K562 (cell line): ENCODE measurements around the gene BTBD18. TPM values are rescaled to one million over a fixed set of nuclear protein-coding genes. Genes with fewer than 3 reads are reported as not detected.

Experiments used
- ARID4B ChIP-seq: sonication (generic); formaldehyde crosslinking; IDR thresholded peaks from 2 replicates; pipeline ENCODE4 v1.8.0; 2022; ENCODE audit warnings: mild to moderate bottlenecking, missing genetic modification reagents
- CBX2 ChIP-seq: fragments of 200-600 bp; sonication (generic); IDR thresholded peaks from one replicate; pipeline ENCODE4 v1.6.1; 2012; ENCODE audit warnings: mild to moderate bottlenecking, low read length, inconsistent platforms; ENCODE audit not compliant: insufficient read depth, poor library complexity, severe bottlenecking
- CCAR2 ChIP-seq: fragments of 200-400 bp; formaldehyde crosslinking; IDR thresholded peaks from 2 replicates; pipeline ENCODE4 v1.6.1; 2017; ENCODE audit warnings: mild to moderate bottlenecking, low read depth, low read length
- CHD4 ChIP-seq: fragments of 200-600 bp; sonication (generic); IDR thresholded peaks from 3 replicates; pipeline ENCODE4 v1.6.1; 2012; ENCODE audit warnings: low read depth, mild to moderate bottlenecking, mixed read lengths, low read length, inconsistent platforms; ENCODE audit not compliant: insufficient read depth, insufficient replicate concordance, poor library complexity, severe bottlenecking
- ELK3 ChIP-seq: fragments of 450-650 bp; formaldehyde crosslinking; IDR thresholded peaks from 2 replicates; pipeline ENCODE4 v1.4.0; 2020; ENCODE audit warnings: mild to moderate bottlenecking
- ERF ChIP-seq: fragments of 450-650 bp; formaldehyde crosslinking; IDR thresholded peaks from 2 replicates; pipeline ENCODE4 v1.4.0; 2020; ENCODE audit warnings: mild to moderate bottlenecking, mixed read lengths
- IFI16 ChIP-seq: fragments of 250-450 bp; sonication (Bioruptor Pico); IDR thresholded peaks from 2 replicates; pipeline ENCODE4 v2.1.2; 2022; ENCODE audit warnings: mild to moderate bottlenecking, inconsistent platforms
- ILK ChIP-seq: fragments of 450-650 bp; IDR thresholded peaks from 2 replicates; pipeline ENCODE4 v1.6.1; 2016; ENCODE audit warnings: missing genetic modification characterization, low read depth, mild to moderate bottlenecking, missing compliant biosample characterization, moderate library complexity, borderline replicate concordance
- MLLT1 ChIP-seq, 2 experiments: fragments of 450-650 bp; IDR thresholded peaks; 2 replicates each; pipeline ENCODE4 v1.6.1; 2016
- MTA2 ChIP-seq: fragments of 450-650 bp; IDR thresholded peaks from 2 replicates; pipeline ENCODE4 v1.6.1; 2016; ENCODE audit warnings: low read depth
- PML ChIP-seq: IDR thresholded peaks from 2 replicates; pipeline ENCODE4 v1.6.1; 2012; ENCODE audit warnings: low read length, inconsistent platforms
- RB1 ChIP-seq: fragments of 450-650 bp; IDR thresholded peaks from 2 replicates; pipeline ENCODE4 v1.6.1; 2017; ENCODE audit warnings: low read depth, mild to moderate bottlenecking
- SREBF1 ChIP-seq: fragments of 150-350 bp; IDR thresholded peaks from 2 replicates; pipeline ENCODE4 v1.6.1; 2014; ENCODE audit warnings: antibody characterized with exemption, low read depth, low read length, borderline replicate concordance
- TARDBP ChIP-seq: fragments of 450-650 bp; IDR thresholded peaks from 2 replicates; pipeline ENCODE4 v1.6.1; 2016
- XRCC3 ChIP-seq: fragments of 450-650 bp; IDR thresholded peaks from 2 replicates; pipeline ENCODE4 v1.6.1; 2017; ENCODE audit warnings: mild to moderate bottlenecking, moderate library complexity
- ZBTB5 ChIP-seq: fragments of 450-650 bp; IDR thresholded peaks from 2 replicates; pipeline ENCODE4 v1.6.1; 2017; ENCODE audit warnings: antibody characterized with exemption
- ZKSCAN3 ChIP-seq: fragments of 250-450 bp; sonication (Bioruptor Pico); IDR thresholded peaks from 2 replicates; pipeline ENCODE4 v1.4.0; 2020
- ZNF124 ChIP-seq: sonication (generic); formaldehyde crosslinking; IDR thresholded peaks from 2 replicates; pipeline ENCODE4 v1.8.1; 2022; ENCODE audit warnings: missing genetic modification reagents
- ZNF174 ChIP-seq: fragments of 250-450 bp; sonication (Bioruptor Pico); IDR thresholded peaks from 2 replicates; pipeline ENCODE4 v1.4.0; 2020; ENCODE audit warnings: mild to moderate bottlenecking
- polyA plus RNA-seq, 8 experiments: library from polyadenylated mRNA; depleted of rRNA in 4 of 8; stranded (reverse) in 5 of 8; unstranded in 3 of 8; fragments of >200 nt; fragmentation: Nextera tagmentation in 2 of 8; fragmentation: Illumina TruSeq in 1 of 8; extraction: Ambion mirVana in 2 of 8; extraction: Trizol in 1 of 8; gene quantifications; 2 replicates each; pipeline versions ENCODE4 v1.2.1 to v1.2.3, GENCODE V29; 2011 to 2014; ENCODE audit warnings: inconsistent platforms in 1 of 8, missing spikeins in 1 of 8
- total RNA-seq, 7 experiments: library from RNA; depleted of rRNA in 6 of 7; stranded (reverse); fragments of >200 nt in 6 of 7; fragmentation: Illumina TruSeq in 2 of 7; extraction: Trizol in 2 of 7; gene quantifications; 2 replicates each; pipeline versions ENCODE4 v1.2.1 to v1.2.3, GENCODE V29; 2011 to 2021; ENCODE audit warnings: low replicate concordance in 1 of 7

The BTBD18 gene
- total and polyA plus RNA-seq, 9 of the 15 experiments (the other 6 are each of a cell fraction or from before 2014, with no cell fraction given), result 0.06 TPM; not detected in 8

- TF ChIP-seq RB1, result peak; percentile 99
- no peak for TF ChIP-seq CCAR2
- peak; percentile 56 to 61; a peak in 2 of 4 replicates for TF ChIP-seq MLLT1 (IDR thresholded peaks at IDR 0.05)
- no peak for TF ChIP-seq ELK3
- no peak for TF ChIP-seq IFI16 (CRISPR knock-in tag)
- peak; percentile 68 for TF ChIP-seq PML
- no peak for TF ChIP-seq XRCC3
- no peak for TF ChIP-seq ZKSCAN3
- TF ChIP-seq ZNF124 (CRISPR knock-in tag), result no peak
- peak; percentile 99 for TF ChIP-seq ARID4B (CRISPR knock-in tag)
- TF ChIP-seq TARDBP, result 0 out of 2 replicates have a peak, but pooled peaks have one; percentile 68
- TF ChIP-seq CHD4, result no peak
- no peak for TF ChIP-seq ZNF174 (CRISPR knock-in tag)
- no peak for TF ChIP-seq ILK
- TF ChIP-seq CBX2, result no peak
- TF ChIP-seq ZBTB5, result no peak
- TF ChIP-seq MTA2, result no peak
- peak; percentile 72; the same call in 1 of the 2 replicates for TF ChIP-seq SREBF1
- no peak; the same call in none of the 2 replicates for TF ChIP-seq ERF (CRISPR knock-in tag)
Measured at GRCh38 chr11:57741132-57742086, 10.2 kb downstream of the BTBD18 start, which contains the start of gene SELENOH (continued).
